K562 (cell line): Measurements from ENCODE around the gene AK4. TPM values are rescaled to one million over a fixed set of nuclear protein-coding genes. Genes with fewer than 3 reads are reported as not detected.

ENCODE experiments used
- ARID3B ChIP-seq: fragments of 250-450 bp; sonication (Bioruptor Pico); IDR thresholded peaks from 2 replicates; pipeline ENCODE4 v1.4.0; 2020; ENCODE audit warnings: borderline replicate concordance
- E2F6 ChIP-seq, 2 experiments: IDR thresholded peaks; 2 replicates each; pipeline ENCODE4 v1.6.1; 2011; ENCODE audit warnings: borderline replicate concordance in 1 of 2, control low read depth in 1 of 2, low read depth in 1 of 2, low read length in 1 of 2, mild to moderate bottlenecking in 1 of 2, mixed read lengths in 1 of 2, moderate library complexity in 1 of 2; ENCODE audit not compliant: insufficient read depth in 1 of 2, insufficient read length in 1 of 2, poor library complexity in 1 of 2, severe bottlenecking in 1 of 2; ENCODE audit errors: extremely low read depth in 1 of 2
- HMBOX1 ChIP-seq: sonication (generic); IDR thresholded peaks from 2 replicates; pipeline ENCODE4 v1.6.1; 2016
- JUN ChIP-seq, 2 experiments: sonication (generic) in 1 of 2; formaldehyde crosslinking in 1 of 2; IDR thresholded peaks; 2 replicates each; pipeline versions ENCODE4 v1.6.1 to v1.8.0; 2012 to 2022; ENCODE audit warnings: borderline replicate concordance in 2 of 2, mild to moderate bottlenecking in 2 of 2, improper control_type of control experiment in 1 of 2, low read depth in 1 of 2, low read length in 1 of 2, missing genetic modification reagents in 1 of 2
- MAX ChIP-seq: sonication (generic); formaldehyde crosslinking; IDR thresholded peaks from 2 replicates; pipeline ENCODE4 v1.9.0; 2022; ENCODE audit warnings: mild to moderate bottlenecking, missing genetic modification reagents
- MAZ ChIP-seq, 2 experiments: fragments of 450-650 bp in 1 of 2; sonication (generic) in 1 of 2; formaldehyde crosslinking; IDR thresholded peaks in 1 of 2; conservative IDR thresholded peaks in 1 of 2; 2 replicates each; pipeline versions ENCODE4 v1.4.0 to v1.5.0; 2020; ENCODE audit warnings: mild to moderate bottlenecking in 1 of 2, missing genetic modification reagents in 1 of 2
- MLX ChIP-seq, 2 experiments: fragments of 450-650 bp in 1 of 2; sonication (generic) in 1 of 2; formaldehyde crosslinking; conservative IDR thresholded peaks; 2 replicates each; pipeline versions ENCODE4 v1.4.0 to v1.8.1; 2020 to 2022; ENCODE audit warnings: mild to moderate bottlenecking in 1 of 2, missing genetic modification reagents in 1 of 2
- MXI1 ChIP-seq: IDR thresholded peaks from 2 replicates; pipeline ENCODE4 v1.6.1; 2011; ENCODE audit warnings: low read depth, mild to moderate bottlenecking, improper control_type of control experiment, low read length
- SRF ChIP-seq, 2 experiments: fragments of 250-450, 450-650 bp in 1 of 2; sonication (Bioruptor Pico) in 1 of 2; sonication (generic) in 1 of 2; formaldehyde crosslinking; IDR thresholded peaks; 2 replicates each; pipeline versions ENCODE4 v1.5.0 to v1.5.1; 2020 to 2022; ENCODE audit warnings: mild to moderate bottlenecking in 1 of 2, missing genetic modification reagents in 1 of 2
- ZNF232 ChIP-seq: sonication (generic); formaldehyde crosslinking; IDR thresholded peaks from 2 replicates; pipeline ENCODE4 v1.8.0; 2022; ENCODE audit warnings: mild to moderate bottlenecking, missing genetic modification reagents
- ZNF512 ChIP-seq: IDR thresholded peaks from 2 replicates; pipeline ENCODE4 v1.6.1; 2016; ENCODE audit warnings: missing genetic modification characterization, missing compliant biosample characterization
- ZNF740 ChIP-seq, 3 experiments: fragments of 200-800 bp in 1 of 3; sonication (Bioruptor generic) in 1 of 3; sonication (generic) in 1 of 3; formaldehyde crosslinking in 1 of 3; IDR thresholded peaks; 2 replicates each; pipeline versions ENCODE4 v1.6.1 to v1.8.0; 2016 to 2022; ENCODE audit warnings: mild to moderate bottlenecking in 2 of 3, missing compliant biosample characterization in 2 of 3, missing genetic modification characterization in 2 of 3, missing genetic modification reagents in 1 of 3
- polyA plus RNA-seq, 8 experiments: library from polyadenylated mRNA; depleted of rRNA in 4 of 8; stranded (reverse) in 5 of 8; unstranded in 3 of 8; fragments of >200 nt; fragmentation: Nextera tagmentation in 2 of 8; fragmentation: Illumina TruSeq in 1 of 8; extraction: Ambion mirVana in 2 of 8; extraction: Trizol in 1 of 8; gene quantifications; 2 replicates each; pipeline versions ENCODE4 v1.2.1 to v1.2.3, GENCODE V29; 2011 to 2014; ENCODE audit warnings: inconsistent platforms in 1 of 8, missing spikeins in 1 of 8
- total RNA-seq, 7 experiments: library from RNA; depleted of rRNA in 6 of 7; stranded (reverse); fragments of >200 nt in 6 of 7; fragmentation: Illumina TruSeq in 2 of 7; extraction: Trizol in 2 of 7; gene quantifications; 2 replicates each; pipeline versions ENCODE4 v1.2.1 to v1.2.3, GENCODE V29; 2011 to 2021; ENCODE audit warnings: low replicate concordance in 1 of 7

The AK4 gene
- total and polyA plus RNA-seq, 9 of the 15 experiments (the other 6 are each of a cell fraction or from before 2014, with no cell fraction given): 10.4 to 96.6 (median 21.5) TPM

- no peak for TF ChIP-seq MLX (CRISPR knock-in tag; conservative IDR thresholded peaks at IDR 0.05)
- no peak for TF ChIP-seq HMBOX1
- TF ChIP-seq MXI1: no peak
- 0 out of 2 replicates have a peak, but pooled peaks have one; percentile 26 for TF ChIP-seq ZNF232
- TF ChIP-seq JUN (IDR thresholded peaks at IDR 0.05; ENCODE audit: borderline replicate concordance, low read depth, low read length): no peak
- TF ChIP-seq JUN (CRISPR knock-in tag; IDR thresholded peaks at IDR 0.05; ENCODE audit: borderline replicate concordance): no peak; the same call in 1 of the 2 replicates
- no peak for TF ChIP-seq ZNF512
- TF ChIP-seq ARID3B (CRISPR knock-in tag): no peak
- peak; percentile 74 for TF ChIP-seq ZNF740 (CRISPR knock-in tag; IDR thresholded peaks at IDR 0.05)
- peak in 1 of 2 experiments; percentile 65; a peak in 1 of 4 replicates for TF ChIP-seq ZNF740 (tag; IDR thresholded peaks at IDR 0.05)
- TF ChIP-seq SRF (CRISPR knock-in tag; IDR thresholded peaks at IDR 0.05): 0 out of 4 replicates have a peak, but pooled peaks of 1 of the 2 experiments have one; percentile 53
- TF ChIP-seq MAX (CRISPR knock-in tag): peak; percentile 31
- peak in 1 of 2 experiments; percentile 48 for TF ChIP-seq E2F6 (IDR thresholded peaks at IDR 0.05; ENCODE audit: borderline replicate concordance in 1 of 2, extremely low read depth in 1 of 2, insufficient read depth in 1 of 2, insufficient read length in 1 of 2, low read depth in 1 of 2, low read length in 1 of 2, poor library complexity in 1 of 2, severe bottlenecking in 1 of 2)
- peak; percentile 54 to 65 for TF ChIP-seq MAZ (CRISPR knock-in tag; conservative IDR thresholded peaks at IDR 0.05 in 1 of 2, IDR thresholded peaks at IDR 0.05 in 1 of 2)
Observed at GRCh38 chr1:65148548-65149350, 746 bp downstream of the AK4 start (continued).
